GM18873 (cell line): ENCODE data around the gene NKX2-4.

Experiments
- ATAC-seq: cut with Tn5 transposase; IDR thresholded peaks from one replicate; pipeline ENCODE4 v1.9.1; 2021; ENCODE audit warnings: mild to moderate bottlenecking, moderate library complexity, moderate number of reproducible peaks; ENCODE audit not compliant: unreplicated experiment, low FRiP score

The NKX2-4 gene

GRCh38 chr20:21364413-21364812 is 32.9 kb downstream of the NKX2-4 start:
- ATAC-seq: no peak

- no peak for ATAC-seq
Observed at GRCh38 chr20:21361266-21361665, 36.1 kb downstream of the NKX2-4 start.

GRCh38 chr20:21360705-21361104 is 36.6 kb downstream of the NKX2-4 start:
- no peak for ATAC-seq

GRCh38 chr20:21358737-21359136 is 38.6 kb downstream of the NKX2-4 start:
- ATAC-seq: no peak

- no peak for ATAC-seq
Observed at GRCh38 chr20:21357844-21358243, 39.5 kb downstream of the NKX2-4 start.

- ATAC-seq: no peak
Observed at GRCh38 chr20:21356386-21356785, 40.9 kb downstream of the NKX2-4 start.

GRCh38 chr20:21355981-21356380 is 41.3 kb downstream of the NKX2-4 start:
- ATAC-seq: no peak

GRCh38 chr20:21353236-21353635 is 44.1 kb downstream of the NKX2-4 start:
- no peak for ATAC-seq

- ATAC-seq: no peak
Observed at GRCh38 chr20:21352703-21353102, 44.6 kb downstream of the NKX2-4 start.
